ENCODE measurements around the gene CCSAP.

The CCSAP gene

DNA sequence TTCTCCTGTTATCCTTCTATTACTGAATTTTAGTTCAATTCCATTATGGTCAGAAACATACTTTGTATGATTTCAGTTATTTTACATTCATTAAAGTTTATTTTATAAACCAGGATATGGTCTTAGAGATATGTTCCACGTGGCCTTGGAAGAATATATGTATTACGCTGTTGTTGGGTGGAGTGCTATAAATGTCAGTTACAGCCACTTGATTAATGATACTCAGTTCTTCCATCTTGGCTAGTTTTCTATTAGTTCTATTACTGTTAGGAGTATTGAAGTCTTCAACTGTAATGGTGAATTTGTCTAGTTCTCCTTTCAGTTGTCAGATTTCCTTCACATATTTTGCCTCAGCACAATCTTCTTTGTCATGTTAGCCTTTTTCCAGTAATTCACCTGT is 26.7 kb downstream of the CCSAP start:
- TF ChIP-seq, protein P1, sequence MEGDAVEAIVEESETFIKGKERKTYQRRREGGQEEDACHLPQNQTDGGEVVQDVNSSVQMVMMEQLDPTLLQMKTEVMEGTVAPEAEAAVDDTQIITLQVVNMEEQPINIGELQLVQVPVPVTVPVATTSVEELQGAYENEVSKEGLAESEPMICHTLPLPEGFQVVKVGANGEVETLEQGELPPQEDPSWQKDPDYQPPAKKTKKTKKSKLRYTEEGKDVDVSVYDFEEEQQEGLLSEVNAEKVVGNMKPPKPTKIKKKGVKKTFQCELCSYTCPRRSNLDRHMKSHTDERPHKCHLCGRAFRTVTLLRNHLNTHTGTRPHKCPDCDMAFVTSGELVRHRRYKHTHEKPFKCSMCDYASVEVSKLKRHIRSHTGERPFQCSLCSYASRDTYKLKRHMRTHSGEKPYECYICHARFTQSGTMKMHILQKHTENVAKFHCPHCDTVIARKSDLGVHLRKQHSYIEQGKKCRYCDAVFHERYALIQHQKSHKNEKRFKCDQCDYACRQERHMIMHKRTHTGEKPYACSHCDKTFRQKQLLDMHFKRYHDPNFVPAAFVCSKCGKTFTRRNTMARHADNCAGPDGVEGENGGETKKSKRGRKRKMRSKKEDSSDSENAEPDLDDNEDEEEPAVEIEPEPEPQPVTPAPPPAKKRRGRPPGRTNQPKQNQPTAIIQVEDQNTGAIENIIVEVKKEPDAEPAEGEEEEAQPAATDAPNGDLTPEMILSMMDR (IDR thresholded peaks at IDR 0.05) = no peak
- H3K27ac ChIP-seq = no peak overlapping the region
- H3K4me3 ChIP-seq = no peak overlapping the region
- DNase-seq (ENCODE audit: low spot score) = no peak

DNA sequence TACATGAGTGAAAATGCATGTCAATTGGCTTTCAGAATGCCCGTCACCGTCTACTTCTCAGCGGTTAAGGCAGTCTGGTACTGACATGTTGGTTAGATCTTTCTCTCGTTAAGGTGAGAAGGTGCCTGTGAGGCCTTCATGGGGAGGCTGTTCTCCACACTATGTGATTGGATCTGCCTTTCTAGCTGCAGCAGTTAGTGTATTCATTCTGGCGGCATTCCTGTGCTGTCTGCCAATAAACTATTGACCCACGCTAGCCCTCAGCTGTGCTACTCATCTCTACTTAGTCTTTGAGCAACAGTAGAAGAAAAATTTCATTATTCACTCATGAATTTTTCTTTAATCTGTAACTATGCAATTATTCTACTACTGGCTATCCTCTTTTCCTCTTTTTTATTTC is 32.0 kb downstream of the CCSAP start:
- H3K27ac ChIP-seq = no peak overlapping the region
- H3K4me3 ChIP-seq = no peak overlapping the region
- DNase-seq (ENCODE audit: low spot score) = no peak
- TF ChIP-seq, protein P1 (IDR thresholded peaks at IDR 0.05) = no peak

DNA sequence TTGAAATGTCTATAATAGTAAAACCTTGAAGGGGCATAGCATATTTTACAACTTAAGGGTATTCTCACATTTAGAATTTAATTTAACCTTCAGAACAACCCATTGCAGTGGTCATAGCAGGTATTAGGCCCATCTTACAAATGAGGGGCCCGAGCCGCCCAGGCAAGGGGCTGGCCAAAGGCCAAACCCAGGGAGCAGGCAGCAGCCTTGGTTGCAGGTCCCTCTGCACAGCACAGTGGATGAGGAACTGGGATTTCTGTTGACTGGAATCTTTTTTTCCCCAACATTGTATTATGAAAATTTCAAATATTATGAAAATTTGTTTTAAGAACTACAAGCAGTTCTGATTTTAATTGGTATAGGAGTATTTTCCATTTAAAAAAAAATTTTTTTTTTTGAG is 33.2 kb downstream of the CCSAP start:
- Histone ChIP-seq H3K27ac (no peak overlapping the region), H3K4me3 (no peak overlapping the region)
- no peak for DNase-seq (ENCODE audit: low spot score)
- TF ChIP-seq, protein P1 (IDR thresholded peaks at IDR 0.05) = no peak

- TF ChIP-seq, protein P1 (IDR thresholded peaks at IDR 0.05) = no peak
- no peak overlapping the region for H3K27ac ChIP-seq
- DNase-seq (ENCODE audit: low spot score) = no peak
Measured at GRCh38 chr1:229309074-229309473, 33.8 kb downstream of the CCSAP start.

DNA sequence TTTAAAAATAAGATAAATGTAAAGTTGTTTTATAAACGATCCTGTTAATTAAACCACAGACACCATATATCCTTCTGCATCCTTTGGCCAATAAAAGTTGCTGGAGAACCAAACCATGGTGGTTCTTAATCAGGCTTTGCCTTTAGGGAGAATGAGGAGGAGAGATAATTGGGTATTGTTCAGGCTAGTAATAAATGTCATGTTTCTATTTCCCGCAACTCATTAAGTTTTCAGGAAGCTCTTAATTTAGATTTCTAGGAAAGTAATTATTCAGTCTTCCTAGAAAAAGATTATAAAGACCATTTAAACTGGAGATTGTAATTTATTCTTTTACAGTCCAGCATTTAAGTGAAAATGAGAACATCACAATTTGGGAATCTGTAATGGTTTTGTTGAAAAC is 37.5 kb downstream of the CCSAP start:
- H3K4me3 ChIP-seq = no peak overlapping the region
- TF ChIP-seq, protein P1 (IDR thresholded peaks at IDR 0.05) = no peak
- no peak overlapping the region for H3K27ac ChIP-seq

More at GRCh38 chr1:229309074-229309473, 33.8 kb downstream of the CCSAP start:
- H3K4me3 ChIP-seq = no peak overlapping the region

DNA sequence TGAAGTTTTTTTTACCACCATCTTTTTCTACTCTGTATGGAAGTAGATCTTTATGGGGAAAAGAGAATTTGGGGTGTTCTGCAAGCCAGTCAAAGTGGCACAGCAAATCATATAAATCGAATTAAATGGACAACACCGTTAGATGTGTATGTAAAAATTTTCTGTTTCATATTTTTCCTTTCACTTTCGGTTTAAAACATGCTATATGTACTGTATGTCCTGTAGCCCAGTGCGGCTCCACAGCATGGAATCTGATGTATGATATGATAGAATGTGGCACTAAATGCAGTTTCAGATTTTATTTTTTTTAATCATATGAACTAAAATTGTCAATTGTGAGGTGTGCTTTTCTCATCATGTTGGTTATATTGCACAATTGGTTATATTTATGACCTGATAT is 39.0 kb downstream of the CCSAP start:
- DNase-seq (ENCODE audit: low spot score) = no peak
- TF ChIP-seq, protein P1 (IDR thresholded peaks at IDR 0.05) = no peak
- H3K27ac ChIP-seq = no peak overlapping the region

More for the DNA sequence above, 37.5 kb downstream of the CCSAP start:
- no peak for DNase-seq (ENCODE audit: low spot score)

GRCh38 chr1:229302740-229303139 is 40.1 kb downstream of the CCSAP start:
- Histone ChIP-seq H3K27ac (no peak overlapping the region), H3K4me3 (no peak overlapping the region)
- DNase-seq (ENCODE audit: low spot score) = no peak
- TF ChIP-seq, protein P1 (IDR thresholded peaks at IDR 0.05) = no peak

More for the DNA sequence above, 39.0 kb downstream of the CCSAP start:
- H3K4me3 ChIP-seq = no peak overlapping the region

Data from coronary artery (tissue), 2 donors.